HL-60/S4 treated with retinoic acid at 250 ng/mL for 4 days and 3 days (cell line): Measurements from ENCODE around the gene EPHA7.

Source experiments
- in situ Hi-C: fragments of 300-500 bp; cut with MboI; formaldehyde crosslinking; loops from 2 replicates; pipeline ENCODE4 v1.7.0; 2022; ENCODE audit warnings: low sequenced_read_pairs

EPHA7 gene

GRCh38 chr6:93394471-93394870, 24.9 kb downstream of the EPHA7 start:
- in situ Hi-C loops: no loop called here

- in situ Hi-C loops: no loop called here
Measured at GRCh38 chr6:93393554-93394074, 25.7 kb downstream of the EPHA7 start.

GRCh38 chr6:93392797-93393196, 26.6 kb downstream of the EPHA7 start:
- in situ Hi-C loops: no loop called here

- in situ Hi-C loops: no loop called here
Measured at GRCh38 chr6:93391965-93392364, 27.4 kb downstream of the EPHA7 start.

- in situ Hi-C loops: no loop called here
Measured at GRCh38 chr6:93389192-93389591, 30.2 kb downstream of the EPHA7 start.

GRCh38 chr6:93388070-93388469, 31.3 kb downstream of the EPHA7 start:
- in situ Hi-C loops: no loop called here

GRCh38 chr6:93376026-93376540, 43.3 kb downstream of the EPHA7 start:
- in situ Hi-C loops: no loop called here

- in situ Hi-C loops: no loop called here
Measured at GRCh38 chr6:93373445-93373844, 45.9 kb downstream of the EPHA7 start.

- in situ Hi-C loops: no loop called here
Measured at GRCh38 chr6:93371756-93372155, 47.6 kb downstream of the EPHA7 start.

- in situ Hi-C loops: no loop called here
Measured at GRCh38 chr6:93369586-93370134, 49.7 kb downstream of the EPHA7 start.

- in situ Hi-C loops: no loop called here
Measured at GRCh38 chr6:93366506-93366905, 52.9 kb downstream of the EPHA7 start.

GRCh38 chr6:93365445-93365844, 53.9 kb downstream of the EPHA7 start:
- in situ Hi-C loops: no loop called here

- in situ Hi-C loops: no loop called here
Measured at GRCh38 chr6:93358435-93358834, 60.9 kb downstream of the EPHA7 start.

GRCh38 chr6:93352604-93353003, 66.8 kb downstream of the EPHA7 start:
- in situ Hi-C loops: no loop called here

GRCh38 chr6:93351222-93351621, 68.1 kb downstream of the EPHA7 start:
- in situ Hi-C loops: no loop called here

- in situ Hi-C loops: no loop called here
Measured at GRCh38 chr6:93350774-93351173, 68.6 kb downstream of the EPHA7 start.

- in situ Hi-C loops: no loop called here
Measured at GRCh38 chr6:93344333-93344835, 75.0 kb downstream of the EPHA7 start.

GRCh38 chr6:93343476-93343875, 75.9 kb downstream of the EPHA7 start:
- in situ Hi-C loops: no loop called here

GRCh38 chr6:93341900-93342613, 77.3 kb downstream of the EPHA7 start:
- in situ Hi-C loops: no loop called here

- in situ Hi-C loops: no loop called here
Measured at GRCh38 chr6:93337772-93338394, 81.5 kb downstream of the EPHA7 start.

- in situ Hi-C loops: no loop called here
Measured at GRCh38 chr6:93337014-93337413, 82.3 kb downstream of the EPHA7 start.
